ENCODE results near the gene PLEKHG2.
"Not testable (repeated sequence)": the region's sequence is repeated elsewhere in the genome, so short reads cannot be mapped to it uniquely, and the experiment has no call there.

PLEKHG2 gene

GRCh38 chr19:39379366-39379765, 33.1 kb upstream of the PLEKHG2 start:
- not testable (repeated sequence) for H3K4me3 ChIP-seq (ENCODE audit: low read length); H3K27me3 ChIP-seq (ENCODE audit: control insufficient read depth, insufficient read depth, low read length); H3K9me3 ChIP-seq (ENCODE audit: control insufficient read depth, low read depth, low read length); H3K9ac ChIP-seq (ENCODE audit: low read length); H3K27ac ChIP-seq (ENCODE audit: low read length); H3K4me1 ChIP-seq (ENCODE audit: control insufficient read depth, low read depth, low read length)
- H3K36me3 ChIP-seq (ENCODE audit: control insufficient read depth, low read depth, low read length), result peaks cover 73% of the 10 kb centered on the region

DNA sequence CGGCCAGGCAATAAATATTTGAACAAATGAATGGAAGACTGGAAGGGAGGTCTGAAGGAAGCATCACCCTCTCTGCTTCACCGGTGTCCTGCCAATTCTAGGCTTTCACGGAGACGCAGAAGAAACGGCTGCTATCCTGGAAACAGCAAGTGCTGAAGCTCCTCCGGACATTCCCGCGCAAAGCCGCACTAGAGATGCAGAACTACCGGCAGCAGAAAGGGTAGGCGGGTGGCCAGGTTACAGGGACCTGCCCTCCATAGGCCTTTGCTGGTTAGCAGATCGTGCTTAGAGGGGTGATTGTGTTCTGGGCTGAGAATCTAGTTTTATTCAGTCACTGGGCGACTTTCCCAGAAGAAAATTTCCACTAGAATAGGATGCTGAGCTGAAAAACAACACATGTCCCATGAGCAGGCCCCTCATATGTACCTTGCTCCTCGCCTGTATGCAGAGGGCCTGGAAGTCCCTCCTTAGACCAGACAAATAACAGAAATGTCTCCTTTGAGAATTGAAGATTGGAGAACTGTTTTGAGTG, 32.5 kb upstream of the PLEKHG2 start:
- Histone ChIP-seq H3K27ac (ENCODE audit: low read length) (no peak overlapping the region), H3K9ac (ENCODE audit: low read length) (no peak overlapping the region), H3K4me1 (ENCODE audit: control insufficient read depth, low read depth, low read length) (no peaks in the 10 kb centered on the region), H3K36me3 (ENCODE audit: control insufficient read depth, low read depth, low read length) (peaks cover 75% of the 10 kb centered on the region), H3K27me3 (ENCODE audit: control insufficient read depth, insufficient read depth, low read length) (no peaks in the 10 kb centered on the region), H3K4me3 (ENCODE audit: low read length) (no peak overlapping the region), H3K9me3 (ENCODE audit: control insufficient read depth, low read depth, low read length) (no peaks in the 10 kb centered on the region)

- H3K36me3 ChIP-seq (ENCODE audit: control insufficient read depth, low read depth, low read length), result peaks cover 73% of the 10 kb centered on the region
- no peaks in the 10 kb centered on the region for H3K27me3 ChIP-seq (ENCODE audit: control insufficient read depth, insufficient read depth, low read length)
- H3K9me3 ChIP-seq (ENCODE audit: control insufficient read depth, low read depth, low read length), result no peaks in the 10 kb centered on the region
- H3K4me1 ChIP-seq (ENCODE audit: control insufficient read depth, low read depth, low read length), result no peaks in the 10 kb centered on the region
- H3K9ac ChIP-seq (ENCODE audit: low read length), result no peak overlapping the region
- H3K4me3 ChIP-seq (ENCODE audit: low read length), result no peak overlapping the region
- H3K27ac ChIP-seq (ENCODE audit: low read length), result no peak overlapping the region
Observed at GRCh38 chr19:39380521-39381502, 31.7 kb upstream of the PLEKHG2 start.

DNA sequence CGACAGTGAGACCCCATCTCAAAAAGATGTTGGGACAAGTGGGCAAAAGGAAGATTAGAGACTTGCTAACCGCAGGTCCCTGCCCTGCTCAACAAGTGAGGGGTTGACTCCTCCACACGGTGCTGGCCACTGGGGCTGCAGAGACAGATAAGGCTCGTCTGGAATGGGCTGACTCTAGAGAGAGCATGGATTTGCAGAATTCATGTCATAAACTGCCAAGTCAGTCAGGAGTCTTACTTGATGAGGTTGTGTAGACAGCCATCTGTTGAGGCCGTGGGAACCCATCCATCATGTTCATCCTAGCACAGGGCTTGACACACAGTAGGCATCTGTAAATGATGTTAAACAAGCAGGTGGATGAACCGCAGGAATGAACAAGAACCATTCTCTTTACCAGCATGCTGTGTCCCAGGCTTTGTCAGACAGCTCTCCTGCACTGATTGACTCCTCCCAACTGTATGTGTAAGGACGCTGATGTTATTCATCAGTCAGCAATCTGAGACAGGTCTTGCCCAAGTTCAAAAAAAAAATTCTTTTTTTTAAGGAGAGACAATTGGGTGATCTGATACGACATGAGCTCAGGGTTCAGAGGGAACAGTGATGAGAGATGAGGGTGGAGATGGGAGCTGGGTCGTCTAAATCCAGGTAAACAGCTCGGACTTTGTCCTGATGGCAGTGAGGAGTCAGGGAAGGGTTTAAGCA, 30.4 kb upstream of the PLEKHG2 start:
- H3K36me3 ChIP-seq (ENCODE audit: control insufficient read depth, low read depth, low read length), result peaks cover 73% of the 10 kb centered on the region

GRCh38 chr19:39382991-39383828, 29.3 kb upstream of the PLEKHG2 start:
- peaks cover 70% of the 10 kb centered on the region for H3K36me3 ChIP-seq (ENCODE audit: control insufficient read depth, low read depth, low read length)
- H3K9me3 ChIP-seq (ENCODE audit: control insufficient read depth, low read depth, low read length), result no peaks in the 10 kb centered on the region
- no peak overlapping the region for H3K4me3 ChIP-seq (ENCODE audit: low read length)
- no peaks in the 10 kb centered on the region for H3K27me3 ChIP-seq (ENCODE audit: control insufficient read depth, insufficient read depth, low read length)
- no peaks in the 10 kb centered on the region for H3K4me1 ChIP-seq (ENCODE audit: control insufficient read depth, low read depth, low read length)
- H3K27ac ChIP-seq (ENCODE audit: low read length), result no peak overlapping the region
- no peak overlapping the region for H3K9ac ChIP-seq (ENCODE audit: low read length)

More for the DNA sequence above, 30.4 kb upstream of the PLEKHG2 start:
- H3K9ac ChIP-seq (ENCODE audit: low read length), result no peak overlapping the region
- no peak overlapping the region for H3K4me3 ChIP-seq (ENCODE audit: low read length)
- H3K27me3 ChIP-seq (ENCODE audit: control insufficient read depth, insufficient read depth, low read length), result no peaks in the 10 kb centered on the region
- H3K9me3 ChIP-seq (ENCODE audit: control insufficient read depth, low read depth, low read length), result no peaks in the 10 kb centered on the region
- H3K27ac ChIP-seq (ENCODE audit: low read length), result no peak overlapping the region
- H3K4me1 ChIP-seq (ENCODE audit: control insufficient read depth, low read depth, low read length), result no peaks in the 10 kb centered on the region

- Histone ChIP-seq H3K27me3 (ENCODE audit: control insufficient read depth, insufficient read depth, low read length) (no peaks in the 10 kb centered on the region), H3K4me3 (ENCODE audit: low read length) (no peak overlapping the region), H3K27ac (ENCODE audit: low read length) (no peak overlapping the region), H3K9ac (ENCODE audit: low read length) (no peak overlapping the region), H3K4me1 (ENCODE audit: control insufficient read depth, low read depth, low read length) (no peaks in the 10 kb centered on the region), H3K36me3 (ENCODE audit: control insufficient read depth, low read depth, low read length) (peaks cover 63% of the 10 kb centered on the region), H3K9me3 (ENCODE audit: control insufficient read depth, low read depth, low read length) (no peaks in the 10 kb centered on the region)
Observed at GRCh38 chr19:39384839-39385568, 27.5 kb upstream of the PLEKHG2 start.

GRCh38 chr19:39385629-39386411, 26.6 kb upstream of the PLEKHG2 start:
- Histone ChIP-seq H3K9me3 (ENCODE audit: control insufficient read depth, low read depth, low read length) (no peaks in the 10 kb centered on the region), H3K9ac (ENCODE audit: low read length) (no peak overlapping the region), H3K4me3 (ENCODE audit: low read length) (no peak overlapping the region), H3K36me3 (ENCODE audit: control insufficient read depth, low read depth, low read length) (peaks cover 59% of the 10 kb centered on the region), H3K4me1 (ENCODE audit: control insufficient read depth, low read depth, low read length) (no peaks in the 10 kb centered on the region), H3K27ac (ENCODE audit: low read length) (no peak overlapping the region), H3K27me3 (ENCODE audit: control insufficient read depth, insufficient read depth, low read length) (no peaks in the 10 kb centered on the region)

DNA sequence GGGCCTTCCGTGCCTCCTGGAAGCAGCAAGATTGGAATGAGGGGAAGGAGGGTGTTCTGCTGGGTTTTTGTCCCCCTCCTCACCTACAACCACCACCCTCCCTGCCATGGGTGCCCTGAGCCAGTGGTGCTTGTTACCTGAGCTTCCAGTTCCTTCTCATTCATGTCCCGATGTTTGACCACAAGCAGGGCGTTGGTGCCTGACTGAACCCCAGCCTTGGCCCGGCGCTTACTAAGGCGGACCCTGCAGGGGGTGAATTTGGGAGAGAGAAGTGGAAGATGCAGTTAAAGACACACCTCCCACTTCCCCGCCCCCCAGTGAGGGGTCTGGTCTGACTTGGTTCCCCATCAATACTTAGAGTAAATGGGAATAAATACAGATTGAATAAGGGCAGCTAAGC, 25.9 kb upstream of the PLEKHG2 start:
- Histone ChIP-seq H3K4me3 (ENCODE audit: low read length) (no peak overlapping the region), H3K36me3 (ENCODE audit: control insufficient read depth, low read depth, low read length) (peaks cover 51% of the 10 kb centered on the region), H3K9ac (ENCODE audit: low read length) (no peak overlapping the region), H3K4me1 (ENCODE audit: control insufficient read depth, low read depth, low read length) (no peaks in the 10 kb centered on the region), H3K27me3 (ENCODE audit: control insufficient read depth, insufficient read depth, low read length) (no peaks in the 10 kb centered on the region), H3K9me3 (ENCODE audit: control insufficient read depth, low read depth, low read length) (no peaks in the 10 kb centered on the region), H3K27ac (ENCODE audit: low read length) (no peak overlapping the region)

DNA sequence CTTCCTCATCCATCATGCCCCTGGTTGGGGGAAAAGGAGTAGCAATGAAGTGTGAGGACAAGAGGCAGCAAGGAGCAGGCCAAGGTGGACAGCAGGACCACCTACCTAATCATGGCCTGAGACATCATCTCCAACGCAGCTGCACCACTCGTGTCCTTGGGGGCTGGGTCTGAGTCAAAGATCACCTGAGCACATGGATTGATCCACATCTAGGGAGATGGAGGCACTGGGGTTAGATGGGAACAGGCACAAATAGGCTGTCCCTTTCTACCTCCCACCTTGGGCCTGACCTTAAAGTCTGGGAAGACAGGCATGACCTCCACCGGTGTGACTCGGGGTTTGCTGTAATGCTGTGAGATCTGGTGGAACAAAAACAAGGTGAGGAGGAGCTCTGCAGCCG, 23.8 kb upstream of the PLEKHG2 start:
- peaks cover 41% of the 10 kb centered on the region for H3K36me3 ChIP-seq (ENCODE audit: control insufficient read depth, low read depth, low read length)
- H3K9ac ChIP-seq (ENCODE audit: low read length), result no peak overlapping the region
- H3K9me3 ChIP-seq (ENCODE audit: control insufficient read depth, low read depth, low read length), result no peaks in the 10 kb centered on the region
- no peaks in the 10 kb centered on the region for H3K27me3 ChIP-seq (ENCODE audit: control insufficient read depth, insufficient read depth, low read length)
- H3K4me3 ChIP-seq (ENCODE audit: low read length), result no peak overlapping the region
- no peak overlapping the region for H3K27ac ChIP-seq (ENCODE audit: low read length)
- peaks cover 4% of the 10 kb centered on the region for H3K4me1 ChIP-seq (ENCODE audit: control insufficient read depth, low read depth, low read length)
